Activated T-cell treated with anti-CD3 and anti-CD28 coated beads, Interleukin-2, amount 50 U/mL, for 1 hour (primary cell): ENCODE results near the gene CCDC148.
"Not testable (repeated sequence)": the region's sequence is repeated elsewhere in the genome, so short reads cannot be mapped to it uniquely, and the experiment has no call there.

Experiments used
- DNase-seq: peaks from one replicate; pipeline ENCODE4 v3.0.0-alpha.2; 2020

Gene CCDC148

DNA sequence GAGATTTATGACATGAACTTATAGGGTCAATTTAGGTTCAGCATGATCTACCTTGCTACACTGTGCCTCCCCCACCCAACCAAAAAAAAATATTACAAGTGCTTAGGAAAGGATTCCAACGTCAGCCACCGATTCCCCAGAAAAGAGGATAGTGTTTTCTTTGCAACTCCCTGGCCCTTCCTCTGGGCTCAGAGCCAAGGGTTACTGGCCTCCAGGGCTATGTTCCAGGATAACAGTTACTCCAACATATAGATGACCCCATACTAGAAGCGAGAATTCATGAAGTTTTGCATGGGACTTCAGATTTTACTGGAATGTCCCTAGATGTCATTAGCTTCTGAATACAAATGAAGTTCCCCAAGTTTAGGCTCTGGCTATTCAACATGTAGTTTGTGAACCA is 182.8 kb downstream of the CCDC148 start:
- no peak for DNase-seq

DNA sequence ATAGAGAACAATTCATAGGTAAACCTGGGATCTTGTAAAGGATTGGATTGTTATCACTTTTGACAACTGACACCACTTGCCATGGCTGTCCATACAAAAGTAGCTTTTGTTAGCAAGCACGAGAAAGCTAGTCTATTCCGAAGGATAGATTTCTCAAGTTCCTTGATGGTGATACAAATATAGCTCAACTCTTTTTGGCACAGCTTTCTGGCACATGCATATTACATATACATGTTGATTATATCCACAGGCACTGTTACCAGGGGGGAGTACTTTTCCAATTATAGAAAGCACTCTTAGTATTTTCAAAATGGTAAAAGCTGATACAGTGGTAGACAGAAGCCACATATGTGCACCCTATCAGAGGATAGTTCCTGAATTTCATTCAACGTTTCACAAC is 186.0 kb downstream of the CCDC148 start:
- DNase-seq: no peak

DNA sequence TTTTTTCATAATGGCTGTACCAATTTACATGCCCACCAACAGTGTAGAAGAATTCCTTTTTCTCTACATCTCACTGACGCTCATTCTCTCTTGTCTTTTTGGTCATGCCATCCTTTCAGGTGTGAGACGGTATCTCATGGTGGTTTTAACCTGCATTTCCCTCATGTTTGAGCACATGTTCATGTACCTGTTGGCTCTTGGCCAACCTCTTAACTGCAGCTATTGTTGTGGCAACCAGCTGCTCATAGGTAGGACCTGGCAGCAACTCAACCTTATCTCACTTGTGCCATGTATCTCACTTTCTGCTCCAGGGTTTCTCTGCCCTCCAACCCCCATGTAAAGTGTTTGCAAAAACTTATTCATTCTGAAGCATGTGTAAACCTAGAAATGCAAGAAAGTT is 187.4 kb downstream of the CCDC148 start:
- DNase-seq: no peak

DNA sequence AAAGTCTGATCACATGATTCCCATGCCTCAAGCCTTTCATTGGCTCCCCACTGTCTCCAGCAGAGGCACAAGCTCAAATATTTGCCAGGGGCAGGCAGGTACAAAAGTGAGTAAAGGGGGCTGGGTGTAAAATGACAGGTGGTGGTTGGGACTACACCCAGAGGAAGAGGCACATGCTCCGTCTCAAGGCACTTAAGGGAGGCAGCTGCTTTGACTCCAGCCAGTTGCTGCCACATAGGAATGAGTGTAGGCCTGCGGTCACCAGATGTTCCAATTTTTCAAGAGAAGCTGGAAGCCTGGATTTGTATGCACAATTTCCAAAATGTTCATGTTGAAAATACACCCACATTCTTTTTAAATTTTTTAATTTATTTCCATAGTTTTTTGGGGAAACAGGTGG is 190.4 kb downstream of the CCDC148 start:
- no peak for DNase-seq

DNA sequence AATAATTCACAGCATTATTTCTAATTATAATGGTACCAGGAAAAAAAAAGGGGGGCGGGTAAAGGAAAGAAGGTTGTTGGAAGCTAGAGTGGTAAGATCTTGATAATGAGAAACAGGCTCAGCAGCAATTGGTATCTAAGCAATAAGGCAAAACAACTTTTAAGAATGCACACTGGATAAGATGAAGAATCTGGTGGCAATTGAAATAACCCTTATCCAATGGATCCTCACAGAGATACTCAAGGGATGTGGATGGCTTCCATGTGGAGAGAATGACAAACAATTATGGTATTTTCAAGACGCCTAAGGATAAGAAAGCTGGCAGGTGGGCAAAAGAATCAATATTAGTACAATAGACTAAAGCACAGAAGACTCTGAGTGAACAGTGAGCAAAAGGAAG is 201.3 kb downstream of the CCDC148 start:
- no peak for DNase-seq

DNA sequence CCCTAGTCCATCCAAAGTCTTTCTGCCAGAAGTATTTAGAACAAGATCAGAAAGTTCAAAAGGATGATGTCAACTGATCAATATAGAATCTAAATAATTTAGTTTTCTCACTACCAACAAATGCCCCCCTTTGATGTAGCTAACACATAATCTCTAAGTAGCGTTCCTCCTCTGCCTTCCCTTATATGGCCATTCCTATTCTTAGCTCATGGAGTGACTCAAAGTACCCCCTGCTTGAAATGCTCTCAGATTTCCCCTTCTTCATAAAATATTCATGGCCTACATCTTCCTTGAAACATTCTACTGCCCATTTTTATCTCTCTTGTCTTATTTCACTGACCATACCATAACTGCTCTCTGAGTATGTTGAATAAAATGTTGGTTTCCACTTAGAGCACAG is 203.4 kb downstream of the CCDC148 start:
- DNase-seq: no peak

GRCh38 chr2:158251356-158251755 is 205.2 kb downstream of the CCDC148 start:
- DNase-seq: no peak

GRCh38 chr2:158243392-158243791 is 213.2 kb downstream of the CCDC148 start:
- DNase-seq: no peak

DNA sequence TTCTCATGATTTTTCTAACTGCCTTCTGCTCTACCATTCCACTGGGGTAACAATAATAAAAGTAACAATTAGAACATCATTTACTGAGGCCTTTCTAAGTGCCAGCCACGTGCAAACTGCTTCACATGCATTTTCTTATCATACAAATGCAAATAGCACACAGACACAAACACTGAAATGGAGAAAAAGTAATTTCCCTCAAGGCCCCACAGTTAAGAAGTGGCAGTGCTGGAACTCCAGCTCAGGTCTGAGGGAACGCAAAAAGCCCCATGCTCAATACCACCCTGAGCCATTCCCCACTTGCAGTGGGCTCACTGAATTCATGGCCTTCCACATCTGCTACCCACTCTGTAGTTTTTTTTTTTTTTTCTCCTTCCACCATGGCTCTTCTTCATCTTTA is 214.3 kb downstream of the CCDC148 start:
- DNase-seq: no peak

DNA sequence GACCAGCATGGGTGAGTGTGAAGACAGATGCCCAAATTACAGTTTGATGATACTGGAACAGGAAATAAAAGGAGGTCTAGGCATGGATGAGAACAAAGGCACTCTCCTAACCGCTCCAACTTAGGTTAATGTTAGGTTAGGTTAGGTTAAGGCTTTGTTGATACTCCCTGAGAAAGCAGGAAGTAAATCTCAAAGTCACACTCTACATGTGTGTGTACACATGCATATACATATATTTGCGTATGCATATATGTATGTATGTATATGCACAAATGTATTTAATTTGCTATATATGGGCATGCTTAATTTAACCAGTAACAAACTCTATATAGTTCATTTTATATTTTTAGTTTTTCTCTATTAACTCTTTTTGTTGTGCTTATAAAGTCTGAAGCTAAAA is 215.6 kb downstream of the CCDC148 start:
- no peak for DNase-seq

DNA sequence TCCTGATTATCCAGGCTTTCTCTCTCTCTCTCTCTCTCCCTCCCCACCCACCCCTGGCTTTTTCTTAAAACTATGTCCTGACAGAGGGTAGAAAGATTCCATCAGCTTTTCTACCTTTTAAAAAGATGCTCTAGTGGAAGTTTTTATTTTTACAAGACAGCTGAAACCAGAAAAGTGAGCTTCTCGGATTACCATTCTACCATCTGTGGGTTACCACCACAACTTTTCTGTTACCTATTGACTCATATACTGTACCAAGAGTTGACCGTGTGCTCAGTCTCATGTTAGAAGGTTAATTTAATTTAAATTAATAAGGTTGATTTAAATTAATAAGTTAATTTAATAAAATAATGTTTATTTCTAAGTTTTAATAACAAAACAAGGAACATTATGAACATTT is 217.3 kb downstream of the CCDC148 start:
- no peak for DNase-seq

GRCh38 chr2:158234497-158234896 is 222.1 kb downstream of the CCDC148 start:
- no peak for DNase-seq

GRCh38 chr2:158232476-158232875 is 224.1 kb downstream of the CCDC148 start:
- no peak for DNase-seq

DNA sequence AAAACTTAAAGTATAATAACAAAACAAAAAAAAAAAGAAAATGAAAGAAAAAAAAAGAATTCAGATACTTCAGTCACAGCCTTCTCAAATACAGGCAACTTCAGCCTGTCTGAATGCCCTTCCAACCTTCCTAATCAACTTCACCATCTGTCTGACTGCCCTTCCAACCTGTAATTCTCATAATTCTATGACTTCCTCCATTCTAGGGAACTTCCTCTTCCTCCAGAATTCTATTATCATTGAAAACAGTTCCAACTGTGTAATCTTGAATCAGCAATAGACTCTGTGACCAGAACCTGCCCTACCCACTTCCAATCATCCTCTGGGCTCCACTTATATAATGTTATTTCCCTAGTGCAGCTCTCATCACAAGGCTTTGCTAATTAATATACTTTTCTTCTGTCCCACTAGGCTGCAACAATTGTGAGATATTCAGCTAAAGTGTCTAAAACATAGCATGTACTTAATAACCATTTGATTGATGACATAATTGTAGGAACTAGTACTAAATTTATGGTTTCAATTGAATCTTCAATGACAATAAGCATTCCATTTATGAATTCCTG is 227.5 kb downstream of the CCDC148 start:
- DNase-seq: no peak

- DNase-seq: not testable (repeated sequence)
Observed at GRCh38 chr2:158223066-158223465, 233.5 kb downstream of the CCDC148 start.

GRCh38 chr2:158221063-158222020 is 235.2 kb downstream of the CCDC148 start:
- no peak for DNase-seq

DNA sequence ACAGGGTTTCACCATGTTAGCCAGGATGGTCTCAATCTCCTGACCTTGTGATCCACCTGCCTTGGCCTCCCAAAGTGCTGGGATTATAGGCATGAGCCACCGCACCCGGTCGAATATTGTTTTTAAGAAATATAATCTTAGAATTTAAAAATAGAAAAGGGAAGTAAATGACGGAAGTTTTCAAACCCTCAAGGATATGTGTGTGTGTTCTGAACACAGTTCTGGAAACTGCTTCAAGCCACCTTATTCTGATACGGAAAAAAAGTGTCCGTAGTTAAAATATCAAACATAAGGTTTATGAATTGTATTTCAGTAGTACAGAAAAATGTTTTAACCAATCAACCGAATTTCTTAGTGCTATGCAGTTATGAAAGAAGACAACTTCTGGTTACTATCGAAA is 239.0 kb downstream of the CCDC148 start:
- no peak for DNase-seq

DNA sequence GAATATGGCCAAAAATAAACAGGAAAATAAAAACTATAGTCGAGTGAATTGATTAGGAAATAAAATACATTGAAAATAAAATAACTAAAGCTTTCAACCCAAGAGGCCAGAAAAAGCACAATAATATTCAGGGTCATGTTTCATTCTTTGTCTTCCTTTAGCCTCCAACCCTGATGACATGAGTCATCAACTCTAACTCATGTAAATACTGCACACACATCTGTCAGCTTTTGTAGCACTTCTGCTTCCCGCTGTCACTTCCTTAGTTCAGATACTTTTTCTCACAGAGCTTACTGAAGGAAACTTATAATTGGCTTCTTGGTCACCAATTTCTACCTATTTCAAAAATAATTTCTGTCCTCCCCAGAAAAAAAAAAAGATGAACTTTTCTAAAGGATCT is 242.1 kb downstream of the CCDC148 start:
- DNase-seq: no peak

GRCh38 chr2:158213773-158214172 is 242.8 kb downstream of the CCDC148 start:
- no peak for DNase-seq

GRCh38 chr2:158212301-158212700 is 244.3 kb downstream of the CCDC148 start:
- DNase-seq: no peak

DNA sequence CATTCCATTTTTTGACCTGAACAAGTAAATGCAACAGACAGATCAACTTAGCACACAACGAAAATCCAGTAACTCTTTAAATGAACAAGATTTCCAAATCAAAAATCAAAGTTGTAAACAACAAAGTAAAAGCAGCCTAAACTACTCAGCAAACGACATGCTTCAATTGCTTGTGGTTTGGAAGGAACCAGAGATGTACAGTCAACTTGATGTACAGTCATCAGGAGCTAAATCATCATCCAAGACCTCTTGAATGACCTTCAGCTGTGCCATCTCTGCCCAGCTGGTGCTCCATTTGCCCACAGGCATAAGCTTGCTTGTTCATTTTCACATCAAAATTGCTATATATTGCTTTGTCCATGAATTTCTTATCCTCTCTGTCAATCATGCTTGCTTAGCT is 245.1 kb downstream of the CCDC148 start:
- DNase-seq: no peak

DNA sequence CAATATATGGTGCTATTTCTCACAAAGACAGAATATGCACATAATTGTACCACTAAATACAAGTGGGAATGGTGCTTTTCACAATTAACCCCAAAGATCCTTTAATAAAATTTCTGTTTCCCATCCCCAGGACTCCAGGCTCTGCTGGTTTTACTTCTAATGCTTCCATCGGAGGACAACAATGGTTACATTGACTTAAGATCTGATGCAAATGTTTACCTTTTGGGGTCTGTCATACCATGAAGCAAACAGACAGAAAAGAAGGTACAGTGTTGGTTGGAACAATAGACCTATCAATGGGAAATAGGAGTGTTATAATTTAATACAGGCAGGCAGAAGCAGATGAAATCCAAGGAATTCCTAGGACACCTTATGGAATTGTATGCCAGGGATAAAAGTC is 249.2 kb downstream of the CCDC148 start:
- no peak for DNase-seq

DNA sequence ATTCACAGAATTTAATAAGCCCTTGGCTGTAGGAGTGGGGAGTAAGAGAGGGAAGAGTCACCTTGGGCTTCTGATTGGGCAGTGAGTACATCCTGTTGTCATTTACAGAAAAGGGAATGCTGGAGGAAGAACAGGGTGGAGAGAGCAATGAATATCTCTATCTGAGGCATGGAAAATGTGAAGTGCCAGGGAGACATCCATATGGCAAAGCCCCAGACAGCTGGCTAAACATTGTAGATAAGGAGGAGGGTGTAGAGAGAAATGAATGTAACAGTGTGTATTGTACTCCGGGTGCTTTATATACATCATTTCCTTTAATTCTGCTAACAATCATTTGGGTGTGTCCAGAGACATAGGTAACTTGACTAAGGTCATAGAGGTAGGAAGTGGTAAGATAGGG is 251.3 kb downstream of the CCDC148 start:
- DNase-seq: no peak

GRCh38 chr2:158204741-158205165 is 251.8 kb downstream of the CCDC148 start:
- no peak for DNase-seq
